Activated T-cell treated with anti-CD3 and anti-CD28 coated beads for 48 hours (primary cell): ENCODE data around the gene STRN4.
"Not testable (repeated sequence)": the region's sequence is repeated elsewhere in the genome, so short reads cannot be mapped to it uniquely, and the experiment has no call there.

Experiments
- DNase-seq: peaks from one replicate; pipeline ENCODE4 v3.0.0-alpha.2; 2020; ENCODE audit warnings: low read depth

STRN4 gene

GRCh38 chr19:46773018-46773399, 26.8 kb upstream of the STRN4 start:
- DNase-seq = no peak

- DNase-seq = no peak
These were observed 26.1 kb upstream of the STRN4 start for GRCh38 chr19:46772170-46773017.

GRCh38 chr19:46768746-46769145, 22.5 kb upstream of the STRN4 start:
- not testable (repeated sequence) for DNase-seq

GRCh38 chr19:46766569-46767317, 20.5 kb upstream of the STRN4 start:
- DNase-seq = peak; percentile 57

- no peak for DNase-seq
These were observed 18.6 kb upstream of the STRN4 start for GRCh38 chr19:46764817-46765291.

- DNase-seq = no peak
These were observed 16.1 kb upstream of the STRN4 start for GRCh38 chr19:46762245-46762890.

- no peak for DNase-seq
These were observed 15.2 kb upstream of the STRN4 start for GRCh38 chr19:46761418-46761831.

GRCh38 chr19:46760897-46761296, 14.6 kb upstream of the STRN4 start:
- DNase-seq = not testable (repeated sequence)

GRCh38 chr19:46760363-46760762, 14.1 kb upstream of the STRN4 start:
- DNase-seq = no peak

GRCh38 chr19:46759817-46760333, 13.6 kb upstream of the STRN4 start:
- DNase-seq = no peak

- DNase-seq = no peak
These were observed 13.0 kb upstream of the STRN4 start for GRCh38 chr19:46759206-46759605.

- no peak for DNase-seq
These were observed 10.3 kb upstream of the STRN4 start for GRCh38 chr19:46756544-46756888.

GRCh38 chr19:46755853-46756543, 9.7 kb upstream of the STRN4 start:
- DNase-seq = no peak

- no peak for DNase-seq
These were observed 9.0 kb upstream of the STRN4 start for GRCh38 chr19:46755077-46755852.

- DNase-seq = peak; percentile 50
These were observed 7.3 kb upstream of the STRN4 start for GRCh38 chr19:46753420-46754155.

- peak; percentile 66 for DNase-seq
These were observed 2.3 kb upstream of the STRN4 start for GRCh38 chr19:46748325-46749109.

- peak; percentile 21 for DNase-seq
These were observed 549 bp downstream of the STRN4 start, which contains the start of gene FKRP for GRCh38 chr19:46745521-46746280. Gene FKRP, plus strand, starts transcription at chr19:46746057. Its CDS starts 9,394 bp downstream, at chr19:46755451.

- DNase-seq = no peak
These were observed 1.2 kb downstream of the STRN4 start for GRCh38 chr19:46745030-46745429.
